ENCODE data around the gene KCNIP3. TPM values are rescaled to one million over a fixed set of nuclear protein-coding genes. Genes with fewer than 3 reads are reported as not detected.

Gene KCNIP3
- total and polyA plus RNA-seq, 2 donors (not counting 1 experiment from before 2014, with no cell fraction given): not detected

- Histone ChIP-seq H4K20me1 (ENCODE audit: control insufficient read depth, insufficient read depth, low read length, poor library complexity, severe bottlenecking) (no peaks in the 10 kb centered on the region), H3K9ac (ENCODE audit: low read length) (no peak overlapping the region), H3K9me3 (ENCODE audit: control extremely low read depth in 1 of 3, control insufficient read depth in 2 of 3, insufficient read depth in 1 of 3, low read length in 2 of 3) (peaks cover 0 to 7% (median 0%) of the 10 kb centered on the region in 3 donors), H3K4me3 (ENCODE audit: control extremely low read depth in 1 of 5, extremely low read depth in 1 of 5, insufficient read depth in 1 of 5, low read depth in 2 of 5, low read length in 4 of 5) (no peak overlapping the region), H2AFZ (ENCODE audit: insufficient read depth, low read depth, low read length, poor library complexity, severe bottlenecking) (no peak overlapping the region), H3K36me3 (replicated peaks in 1 of 2; ENCODE audit: control extremely low read depth in 1 of 2, control insufficient read depth in 1 of 2, extremely low read depth in 1 of 2, insufficient read depth in 2 of 2, low read length in 1 of 2) (no peaks in the 10 kb centered on the region), H3K4me2 (replicated peaks; ENCODE audit: low read depth, low read length, poor library complexity, severe bottlenecking) (no peak overlapping the region), H3K79me2 (ENCODE audit: control insufficient read depth, insufficient read depth, low read length) (no peaks in the 10 kb centered on the region), H3K27ac (ENCODE audit: low read length in 2 of 2) (no peak overlapping the region), H3K4me1 (ENCODE audit: control insufficient read depth in 2 of 2, insufficient read depth in 2 of 2, low read length in 2 of 2) (no peaks in the 10 kb centered on the region), H3K27me3 (replicated peaks in 1 of 4; ENCODE audit: control extremely low read depth in 1 of 4, control insufficient read depth in 3 of 4, insufficient read depth in 4 of 4, low read length in 3 of 4) (peaks cover 0 to 16% (median 1%) of the 10 kb centered on the region in 4 experiments)
- ChIA-PET CTCF (no interaction called here), POLR2A (no interaction called here)
- DNase-seq: no peak
- no peak for ATAC-seq (ENCODE audit: low read depth)
- 88% methylated on average over 9 of the region's 10 CpGs for WGBS (ENCODE audit: insufficient coverage)
- intact Hi-C loops (cut with micrococcal nuclease): no loop called here
- H3K4me3 Mint-ChIP-seq: no peak overlapping the region
- H3K4me1 Mint-ChIP-seq: no peaks in the 10 kb centered on the region
- H3K27me3 Mint-ChIP-seq: peaks cover 8% of the 10 kb centered on the region
- no peak for TF ChIP-seq CTCF (IDR thresholded peaks at IDR 0.05)
- no peak for TF ChIP-seq EZH2 (IDR thresholded peaks at IDR 0.05; ENCODE audit: borderline replicate concordance, insufficient read depth, low read depth, low read length, poor library complexity, severe bottlenecking)
- H3K9me3 Mint-ChIP-seq (ENCODE audit: insufficient read depth): no peaks in the 10 kb centered on the region
- no peak overlapping the region for H3K27ac Mint-ChIP-seq
These were observed 56.0 kb downstream of the KCNIP3 start for GRCh38 chr2:95353055-95353575.

- Histone ChIP-seq H3K27ac (ENCODE audit: low read length in 2 of 2) (no peak overlapping the region), H3K9ac (ENCODE audit: low read length) (no peak overlapping the region), H3K4me1 (ENCODE audit: control insufficient read depth in 2 of 2, insufficient read depth in 2 of 2, low read length in 2 of 2) (no peaks in the 10 kb centered on the region), H3K4me3 (ENCODE audit: control extremely low read depth in 1 of 5, extremely low read depth in 1 of 5, insufficient read depth in 1 of 5, low read depth in 2 of 5, low read length in 4 of 5) (no peak overlapping the region), H3K79me2 (ENCODE audit: control insufficient read depth, insufficient read depth, low read length) (no peaks in the 10 kb centered on the region), H3K27me3 (replicated peaks in 1 of 4; ENCODE audit: control extremely low read depth in 1 of 4, control insufficient read depth in 3 of 4, insufficient read depth in 4 of 4, low read length in 3 of 4) (peaks cover 0 to 9% (median 1%) of the 10 kb centered on the region in 4 experiments), H3K36me3 (replicated peaks in 1 of 2; ENCODE audit: control extremely low read depth in 1 of 2, control insufficient read depth in 1 of 2, extremely low read depth in 1 of 2, insufficient read depth in 2 of 2, low read length in 1 of 2) (no peaks in the 10 kb centered on the region), H3K9me3 (ENCODE audit: control extremely low read depth in 1 of 3, control insufficient read depth in 2 of 3, insufficient read depth in 1 of 3, low read length in 2 of 3) (peaks cover 0 to 7% (median 0%) of the 10 kb centered on the region in 3 donors), H2AFZ (ENCODE audit: insufficient read depth, low read depth, low read length, poor library complexity, severe bottlenecking) (no peak overlapping the region), H3K4me2 (replicated peaks; ENCODE audit: low read depth, low read length, poor library complexity, severe bottlenecking) (no peak overlapping the region), H4K20me1 (ENCODE audit: control insufficient read depth, insufficient read depth, low read length, poor library complexity, severe bottlenecking) (no peaks in the 10 kb centered on the region)
- H3K4me3 Mint-ChIP-seq: no peak overlapping the region
- intact Hi-C loops (cut with micrococcal nuclease): no loop called here
- H3K27ac Mint-ChIP-seq: no peak overlapping the region
- WGBS (ENCODE audit: insufficient coverage): 93% methylated on average over 20 of the region's 22 CpGs
- CTCF ChIA-PET: no interaction called here
- no peak for ATAC-seq (ENCODE audit: low read depth)
- no peaks in the 10 kb centered on the region for H3K9me3 Mint-ChIP-seq (ENCODE audit: insufficient read depth)
- no peak for DNase-seq
- POLR2A ChIA-PET: no interaction called here
- peaks cover 4% of the 10 kb centered on the region for H3K27me3 Mint-ChIP-seq
- no peak for TF ChIP-seq EZH2 (IDR thresholded peaks at IDR 0.05; ENCODE audit: borderline replicate concordance, insufficient read depth, low read depth, low read length, poor library complexity, severe bottlenecking)
- no peaks in the 10 kb centered on the region for H3K4me1 Mint-ChIP-seq
These were observed 56.7 kb downstream of the KCNIP3 start for GRCh38 chr2:95353613-95354468.

All from B cell (primary cell).